CD4-positive, alpha-beta T cell treated with Interleukin-4 for 1 hour (primary cell): Measurements from ENCODE around the gene ENPP7.
A peak's percentile ranks its signal among the peaks of the same experiment; 100 is the strongest.

Experiments
- DNase-seq, 2 donors: peaks; one replicate each; pipeline ENCODE4 v3.0.0-alpha.2; 2020 to 2022

Gene ENPP7

GRCh38 chr17:79705674-79706073 is 25.1 kb upstream of the ENPP7 start:
- DNase-seq: no peak

DNA sequence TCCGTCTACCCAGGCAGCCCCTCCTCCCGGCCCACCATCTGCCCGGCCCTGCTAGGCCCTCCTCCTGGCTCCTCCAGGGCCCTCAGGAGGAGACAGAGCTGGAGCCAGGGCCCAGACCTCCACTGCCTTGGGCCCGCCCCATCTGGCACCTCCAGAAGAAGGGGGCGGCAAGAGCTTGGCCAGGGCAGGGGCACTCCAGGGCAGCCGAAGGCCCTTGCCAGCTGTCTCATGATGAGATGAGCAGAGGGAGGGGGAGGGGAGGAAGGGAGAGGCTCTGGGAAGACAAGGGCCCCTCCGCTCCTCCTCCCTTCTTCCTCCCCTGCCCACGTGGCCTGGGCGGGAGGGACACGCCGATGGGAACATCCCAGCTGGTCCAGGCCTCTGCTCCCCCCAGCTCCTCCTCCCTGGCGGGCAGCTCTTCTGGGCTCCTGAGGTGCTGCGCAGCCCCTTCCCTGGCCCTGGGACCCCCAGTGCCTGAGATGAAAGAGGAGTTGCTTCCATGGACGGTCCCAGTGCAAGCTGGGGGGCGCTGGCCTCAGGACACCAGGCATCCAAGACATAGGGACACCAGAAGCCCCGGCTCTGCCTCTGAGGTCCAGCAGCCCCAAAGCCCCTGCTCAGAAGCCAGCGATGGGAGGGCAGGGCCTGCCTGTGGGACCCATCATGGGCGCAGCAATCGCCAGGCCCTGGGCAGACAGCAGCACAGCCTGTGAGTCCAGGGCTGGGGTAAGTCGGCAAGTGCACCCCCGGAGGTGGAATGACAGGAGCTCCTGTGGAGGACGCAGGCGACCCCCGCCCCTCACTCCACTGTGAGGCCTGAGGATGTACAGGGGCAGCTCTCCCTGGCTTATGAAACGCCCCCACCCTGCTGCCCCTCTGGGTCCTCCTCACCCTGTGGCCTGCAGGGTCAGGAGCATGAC is 23.6 kb upstream of the ENPP7 start:
- DNase-seq: no peak

DNA sequence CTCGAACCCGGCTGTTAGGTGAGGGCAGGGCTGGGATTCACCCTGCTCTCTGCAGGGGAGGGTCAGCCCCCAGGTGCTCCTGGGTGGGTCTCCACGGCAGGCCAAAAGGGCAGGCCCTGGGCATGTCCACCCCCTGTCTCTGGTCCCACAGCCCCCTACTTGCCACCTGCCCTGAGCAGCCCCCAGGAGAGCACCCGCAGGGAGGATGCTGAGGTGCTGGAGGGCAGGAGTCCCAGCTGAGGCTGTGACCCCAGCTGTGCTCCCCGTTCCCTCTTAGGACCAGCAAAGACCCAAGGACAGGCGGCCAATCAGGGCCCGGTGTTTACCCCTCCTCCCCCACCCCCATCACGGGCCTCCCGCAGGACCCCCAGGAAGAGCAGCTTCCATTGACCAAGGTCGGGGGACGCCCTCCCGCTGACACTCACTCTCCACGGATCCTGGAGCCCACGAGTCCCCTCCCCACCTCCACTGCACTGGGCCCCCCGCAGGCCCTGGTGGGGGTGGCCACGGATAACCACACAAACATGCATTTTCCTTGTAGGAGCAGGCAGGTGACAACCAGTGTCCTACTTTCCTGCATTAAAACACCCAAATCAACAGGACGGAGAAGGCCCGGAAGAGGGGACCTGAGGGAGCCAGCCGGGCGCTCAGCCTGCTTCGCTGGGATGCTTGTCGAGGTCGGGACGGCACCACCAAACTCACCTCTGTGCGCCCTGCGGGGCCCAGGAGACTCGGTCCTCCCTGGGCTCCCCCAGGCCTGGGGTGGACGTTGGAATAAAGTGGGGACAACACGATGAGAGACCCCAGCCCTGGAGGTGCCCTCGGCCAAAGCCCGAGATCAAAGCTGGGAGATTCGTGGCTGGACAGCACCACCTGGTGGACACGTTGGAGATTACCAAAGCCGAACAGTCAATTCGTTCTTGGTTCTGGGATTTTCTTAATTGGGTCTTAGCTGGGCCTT is 22.5 kb upstream of the ENPP7 start:
- DNase-seq: peak; percentile 56 to 58

DNA sequence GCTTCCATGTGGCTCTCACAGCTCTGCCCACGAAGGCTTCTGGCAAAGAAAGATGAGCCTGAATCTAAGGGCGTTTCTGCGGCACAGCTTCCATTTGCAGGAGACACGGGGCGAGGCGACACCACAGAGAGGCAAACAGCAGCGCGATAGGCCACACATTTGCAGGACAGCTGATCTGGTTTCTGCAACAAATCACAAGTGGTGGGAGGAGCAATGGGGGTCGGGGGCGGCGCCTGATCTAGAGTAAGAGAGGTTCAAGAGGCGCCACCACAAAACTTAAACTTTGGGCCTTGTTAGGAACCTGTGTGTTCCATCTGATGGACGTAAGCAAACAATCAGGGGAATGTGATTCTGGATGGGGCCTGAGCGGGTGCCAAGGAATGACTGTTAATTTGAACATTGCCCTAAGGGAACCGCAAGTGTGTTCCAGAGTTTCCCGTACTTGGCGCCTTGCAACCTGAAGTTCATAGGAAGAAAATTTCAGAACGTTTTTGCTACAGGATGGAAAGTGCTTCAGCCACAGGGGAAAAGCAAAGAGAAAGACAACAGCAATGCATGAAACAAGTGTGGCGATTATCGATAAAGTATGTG is 18.9 kb upstream of the ENPP7 start:
- DNase-seq: no peak

- no peak for DNase-seq
Measured at GRCh38 chr17:79713391-79713790, 17.4 kb upstream of the ENPP7 start.

DNA sequence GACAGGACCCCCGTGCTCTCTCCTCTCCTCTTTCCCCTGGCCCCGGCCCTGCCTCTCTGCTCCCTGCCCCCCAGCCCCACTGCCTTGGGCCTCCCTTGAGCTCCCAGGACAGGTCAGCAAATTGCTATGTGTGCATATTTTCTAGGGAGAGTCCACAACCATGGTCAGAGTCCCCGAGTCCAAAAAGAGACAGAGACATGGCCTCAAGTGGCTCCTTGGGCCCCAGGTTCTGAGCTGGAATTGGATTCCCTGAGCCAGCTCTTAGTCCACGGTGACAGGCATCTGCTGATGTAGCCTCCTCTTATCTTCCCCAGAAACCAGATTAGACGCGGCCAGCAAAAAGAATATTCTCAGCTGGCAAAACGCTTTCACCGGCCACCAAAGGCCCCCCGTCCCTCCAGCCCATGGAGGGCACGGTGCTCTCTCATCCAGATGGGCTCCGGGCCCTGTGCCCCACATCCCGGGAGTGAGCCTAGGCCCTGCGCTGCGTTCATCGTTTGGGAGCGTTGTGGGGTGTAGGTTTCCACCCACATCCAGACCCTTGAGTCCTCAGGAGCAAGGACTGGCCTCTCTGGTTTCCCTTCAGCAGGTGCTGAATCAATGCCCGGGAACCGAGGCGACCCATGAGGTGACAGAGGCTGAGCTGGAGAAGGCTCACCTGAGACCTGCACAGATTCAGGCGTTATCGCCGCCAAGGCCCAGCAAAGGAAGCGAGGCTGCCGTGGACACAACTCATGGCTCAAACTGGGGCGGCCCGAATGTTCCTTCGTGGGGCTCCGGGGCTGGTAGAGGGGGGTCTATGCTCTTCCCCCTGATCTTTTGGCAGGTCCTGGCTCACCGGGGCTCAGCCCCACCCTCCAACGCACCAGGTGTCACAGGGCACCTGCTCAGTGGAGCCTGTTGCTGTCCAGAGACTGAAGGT is 16.3 kb upstream of the ENPP7 start:
- DNase-seq: no peak

- no peak for DNase-seq
Measured at GRCh38 chr17:79715098-79715942, 15.4 kb upstream of the ENPP7 start.

DNA sequence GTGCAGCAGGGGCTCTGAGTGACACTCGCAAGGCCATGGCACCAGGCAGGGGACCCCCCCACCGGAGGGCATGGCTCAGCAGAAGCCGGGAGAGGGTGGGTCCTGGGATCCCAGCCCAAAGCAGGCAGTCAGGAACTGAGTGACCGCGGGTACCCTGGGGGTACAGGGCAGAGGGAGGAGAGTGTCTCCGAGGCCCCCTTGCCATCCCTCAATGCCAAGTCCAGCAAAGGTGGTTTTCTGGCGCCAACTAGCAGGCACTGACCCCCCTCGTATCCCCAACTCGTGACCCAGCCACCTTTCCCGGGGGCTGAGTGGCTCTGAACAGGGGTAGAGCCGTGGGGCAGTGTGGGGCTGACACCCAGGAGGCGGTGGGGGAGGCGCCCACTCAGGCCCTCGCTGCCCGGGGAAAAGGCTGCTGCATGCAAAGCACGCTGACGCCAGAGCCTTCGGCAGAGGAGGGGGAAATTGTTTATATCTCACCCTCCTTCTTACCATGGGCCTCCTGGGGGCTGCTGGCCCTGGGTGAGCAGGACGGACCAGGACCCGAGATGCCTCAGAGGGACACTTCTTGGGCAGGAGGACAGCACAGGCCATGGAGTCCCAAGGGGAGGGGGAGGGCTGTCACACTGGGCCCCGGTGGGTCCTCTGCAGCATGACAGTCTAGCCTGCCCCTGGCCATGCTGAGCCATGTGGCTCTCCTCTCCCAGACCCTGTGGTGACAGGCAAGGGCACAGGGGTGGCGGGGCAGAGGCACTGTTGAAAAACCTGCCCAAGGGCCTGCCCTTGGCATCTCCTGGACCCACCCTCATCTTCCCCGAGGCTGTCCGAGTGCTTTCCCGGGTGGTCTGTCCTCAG is 14.6 kb upstream of the ENPP7 start:
- no peak for DNase-seq

- no peak for DNase-seq
Measured at GRCh38 chr17:79720705-79721292, 9.9 kb upstream of the ENPP7 start.

DNA sequence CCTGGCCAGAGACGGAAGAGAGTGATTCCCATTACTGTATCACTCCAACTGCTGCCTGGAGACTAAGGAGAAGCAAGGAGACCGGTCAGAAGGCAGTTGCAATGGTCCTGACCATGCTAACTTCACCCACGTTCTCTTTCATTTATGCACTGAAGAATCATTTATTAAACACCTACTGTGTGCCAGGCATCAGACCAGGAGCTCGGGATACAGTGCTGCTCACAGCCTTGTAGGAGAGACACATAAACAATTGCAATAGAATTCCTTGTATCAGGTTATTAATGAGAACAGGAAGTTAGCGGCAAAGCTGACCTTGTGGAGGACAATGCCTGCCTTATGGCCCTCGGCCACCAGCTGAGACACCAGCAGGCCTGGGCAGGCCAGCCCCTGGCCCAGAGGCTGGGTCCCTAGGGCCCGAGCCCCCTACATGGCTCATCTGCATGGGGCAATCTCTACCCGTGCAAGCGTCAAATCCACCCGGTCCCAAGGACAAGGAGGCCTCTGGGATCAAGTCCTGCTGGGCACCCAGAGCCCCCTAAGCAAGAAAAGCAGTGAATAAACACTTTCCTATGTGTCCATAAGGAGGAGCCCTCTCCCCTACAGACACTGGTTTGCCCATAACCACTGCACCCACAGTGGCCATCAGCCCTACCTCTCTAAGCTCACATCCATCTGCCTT is 8.6 kb upstream of the ENPP7 start:
- no peak for DNase-seq

DNA sequence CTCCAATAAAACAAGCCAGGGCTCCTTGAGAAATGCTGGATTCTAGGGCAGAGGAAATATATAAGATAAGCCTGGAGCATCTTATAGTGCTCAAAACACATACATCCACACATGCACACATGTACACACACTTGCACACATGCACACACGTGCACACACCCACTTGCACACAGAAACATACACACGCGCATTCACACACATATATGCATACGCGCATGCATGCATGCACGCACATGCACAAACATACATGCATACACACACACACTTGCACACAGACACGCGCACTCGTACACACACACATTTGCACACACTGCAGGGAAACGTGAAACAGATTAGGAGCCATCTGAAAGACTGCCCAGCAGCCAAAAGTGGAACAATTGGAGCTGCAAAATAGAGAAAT is 8.0 kb upstream of the ENPP7 start:
- no peak for DNase-seq

GRCh38 chr17:79728169-79728907 is 2.4 kb upstream of the ENPP7 start:
- DNase-seq: peak; percentile 92 to 94

- no peak for DNase-seq
Measured at GRCh38 chr17:79728908-79729471, 1.8 kb upstream of the ENPP7 start.

GRCh38 chr17:79729761-79730160 is 982 bp upstream of the ENPP7 start:
- no peak for DNase-seq

DNA sequence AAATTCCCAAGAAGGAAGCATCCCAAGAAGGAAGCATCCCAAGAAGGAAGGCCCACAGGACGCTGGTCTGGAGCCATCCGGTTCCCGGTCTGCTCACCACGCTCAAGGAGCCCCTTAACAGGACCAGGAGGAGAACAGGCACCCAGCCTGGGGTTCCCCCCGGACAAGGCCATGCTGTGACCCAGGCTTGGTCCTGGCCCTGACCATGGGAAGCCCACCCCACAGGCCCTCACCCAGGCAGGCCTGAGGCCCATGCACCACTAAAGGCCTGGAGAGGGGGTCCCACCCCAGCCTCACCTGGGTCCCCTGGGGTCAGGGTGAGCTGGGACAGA is 340 bp upstream of the ENPP7 start:
- DNase-seq: no peak

- no peak for DNase-seq
Measured at GRCh38 chr17:79732254-79732653, 1.5 kb downstream of the ENPP7 start.

DNA sequence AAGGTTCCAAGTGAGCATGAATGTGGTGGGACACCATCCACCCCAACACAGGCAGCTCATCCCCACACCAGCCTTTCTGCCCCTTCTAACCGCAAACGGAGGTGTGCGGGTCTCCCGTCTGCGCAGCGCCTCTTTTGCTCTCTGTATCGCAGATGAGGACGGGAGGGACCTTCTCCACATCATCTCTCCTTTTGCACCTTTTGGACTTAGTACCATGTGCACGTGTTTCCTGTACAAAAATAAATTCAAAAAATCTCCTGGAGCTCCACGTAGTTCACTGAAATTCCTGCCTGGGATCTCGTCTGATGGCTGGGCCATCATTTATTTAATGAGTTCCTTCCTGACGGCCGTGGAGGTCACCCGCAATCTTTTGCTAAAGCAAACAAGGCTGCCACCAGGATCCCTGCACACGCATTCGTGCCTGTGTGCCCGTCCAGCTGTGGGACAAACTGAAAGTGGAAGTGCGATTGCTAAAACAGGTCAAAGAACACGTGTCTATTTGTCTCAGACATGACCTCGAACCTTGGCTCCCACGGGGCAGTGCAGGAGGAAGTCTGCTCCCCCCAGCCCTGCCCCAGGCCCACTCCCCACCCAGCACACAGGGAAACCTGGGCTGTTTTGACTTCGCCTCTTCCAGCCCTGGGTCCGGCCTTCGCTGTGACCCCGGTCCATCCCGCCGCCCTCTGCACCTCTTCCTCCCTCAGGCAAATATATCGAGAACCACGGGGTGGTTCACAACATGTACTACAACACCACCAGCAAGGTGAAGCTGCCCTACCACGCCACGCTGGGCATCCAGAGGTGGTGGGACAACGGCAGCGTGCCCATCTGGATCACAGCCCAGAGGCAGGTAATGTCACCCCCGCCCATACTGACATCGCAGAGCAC is 2.3 kb downstream of the ENPP7 start:
- peak; percentile 53 to 59 for DNase-seq
